Bronchial epithelial cell (primary cell): Measurements from ENCODE around the gene LRFN2. TPM values are rescaled to one million over a fixed set of nuclear protein-coding genes. Genes with fewer than 3 reads are reported as not detected.

Experiments
- DNase-seq: peaks from one replicate; pipeline ENCODE4 v3.0.0-alpha.2; 2010; ENCODE audit warnings: low read depth
- FAIRE-seq: peaks from 2 replicates; lab custom pipeline; 2011; peaks lifted over from hg19 to GRCh38; lab: Jason Lieb, UNC
- H3K27me3 ChIP-seq: 2 replicates; pipeline ENCODE4 v1.5.1; 2011; ENCODE audit warnings: low read length; ENCODE audit not compliant: control insufficient read depth, insufficient read depth
- H3K36me3 ChIP-seq: 2 replicates; pipeline ENCODE4 v1.5.1; 2011; ENCODE audit warnings: low read length; ENCODE audit not compliant: control insufficient read depth, insufficient read depth
- H3K4me3 ChIP-seq: 2 replicates; pipeline ENCODE4 v1.5.1; 2011; ENCODE audit warnings: mild to moderate bottlenecking, low read depth, low read length, control low read depth
- CTCF ChIP-seq: IDR thresholded peaks from 2 replicates; pipeline ENCODE4 v1.5.1; 2011; ENCODE audit warnings: mild to moderate bottlenecking, moderate library complexity, low read length, control low read depth, inconsistent platforms; ENCODE audit not compliant: insufficient read depth, severe bottlenecking
- total RNA-seq: library from RNA; depleted of rRNA; stranded (reverse); fragments of >200 nt; gene quantifications from 2 replicates; pipeline ENCODE4 v1.2.1, GENCODE V29; 2014

The LRFN2 gene
- total RNA-seq, 1 donor from 2014 or later, result not detected

- Histone ChIP-seq H3K27me3 (peaks cover 2% of the 10 kb centered on the region), H3K36me3 (no peaks in the 10 kb centered on the region), H3K4me3 (no peak overlapping the region)
- no peak for TF ChIP-seq CTCF
- DNase-seq (peak; percentile 11), FAIRE-seq (no peak)
Measured at GRCh38 chr6:40543776-40544175, 43.4 kb downstream of the LRFN2 start.

GRCh38 chr6:40543146-40543545 lies 44.0 kb downstream of the LRFN2 start:
- Histone ChIP-seq H3K4me3 (no peak overlapping the region), H3K36me3 (no peaks in the 10 kb centered on the region), H3K27me3 (peaks cover 2% of the 10 kb centered on the region)
- peak; percentile 63 for DNase-seq
- no peak for TF ChIP-seq CTCF
- peak; percentile 13 for FAIRE-seq

- DNase-seq, result no peak
- FAIRE-seq, result no peak
- no peak for TF ChIP-seq CTCF
- H3K27me3 ChIP-seq, result peaks cover 2% of the 10 kb centered on the region
- H3K4me3 ChIP-seq, result no peak overlapping the region
- H3K36me3 ChIP-seq, result no peaks in the 10 kb centered on the region
Measured at GRCh38 chr6:40542175-40542764, 44.9 kb downstream of the LRFN2 start.

- H3K27me3 ChIP-seq, result peaks cover 2% of the 10 kb centered on the region
- TF ChIP-seq CTCF, result no peak
- FAIRE-seq (peak; percentile 92), DNase-seq (no peak)
- no peaks in the 10 kb centered on the region for H3K36me3 ChIP-seq
- no peak overlapping the region for H3K4me3 ChIP-seq
Measured at GRCh38 chr6:40541556-40542174, 45.5 kb downstream of the LRFN2 start.

GRCh38 chr6:40540790-40541189 lies 46.4 kb downstream of the LRFN2 start:
- no peak overlapping the region for H3K4me3 ChIP-seq
- H3K36me3 ChIP-seq, result no peaks in the 10 kb centered on the region
- no peaks in the 10 kb centered on the region for H3K27me3 ChIP-seq
- no peak for TF ChIP-seq CTCF
- FAIRE-seq (no peak), DNase-seq (no peak)

GRCh38 chr6:40539853-40540252 lies 47.3 kb downstream of the LRFN2 start:
- Histone ChIP-seq H3K27me3 (no peaks in the 10 kb centered on the region), H3K36me3 (no peaks in the 10 kb centered on the region), H3K4me3 (no peak overlapping the region)
- TF ChIP-seq CTCF, result no peak
- FAIRE-seq, result no peak
- DNase-seq, result no peak
